GM03348 (cell line): Measurements from ENCODE around the gene ZSCAN16.
"Not testable (repeated sequence)": the region's sequence is repeated elsewhere in the genome, so short reads cannot be mapped to it uniquely, and the experiment has no call there.

Experiments
- DNase-seq: peaks from one replicate; pipeline ENCODE4 v3.0.0; 2012; ENCODE audit warnings: low spot score

ZSCAN16 gene

GRCh38 chr6:28124350-28124970, at the start of gene ZSCAN16:
TSS of gene ZSCAN16 (plus strand) at chr6:28124609. CDS start at chr6:28125444, 835 bp downstream.
- DNase-seq: peak; percentile 91

GRCh38 chr6:28078050-28078449, 46.4 kb upstream of the ZSCAN16 start:
- DNase-seq: no peak

GRCh38 chr6:28078836-28079235, 45.6 kb upstream of the ZSCAN16 start:
- DNase-seq: no peak

DNA sequence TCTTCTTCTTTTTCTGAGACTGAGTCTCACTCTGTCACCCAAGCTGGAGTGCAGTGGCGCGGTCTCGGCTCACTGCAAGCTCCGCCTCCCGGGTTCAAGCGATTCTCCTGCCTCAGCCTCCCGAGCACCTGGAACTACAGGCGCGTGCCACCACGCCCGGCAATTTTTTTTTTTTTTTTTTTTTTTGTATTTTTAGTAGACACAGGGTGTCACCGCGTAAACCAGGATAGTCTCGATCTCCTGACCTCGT, 44.1 kb upstream of the ZSCAN16 start, which contains the start of gene ZNF165:
ZNF165 (plus strand) TSS at position 188 of the 250 bp plus-strand sequence. CDS start 4,913 bp downstream, outside the sequence.
- DNase-seq: not testable (repeated sequence)

- peak; percentile 94 for DNase-seq
Measured at GRCh38 chr6:28080631-28081485, 43.6 kb upstream of the ZSCAN16 start.

DNA sequence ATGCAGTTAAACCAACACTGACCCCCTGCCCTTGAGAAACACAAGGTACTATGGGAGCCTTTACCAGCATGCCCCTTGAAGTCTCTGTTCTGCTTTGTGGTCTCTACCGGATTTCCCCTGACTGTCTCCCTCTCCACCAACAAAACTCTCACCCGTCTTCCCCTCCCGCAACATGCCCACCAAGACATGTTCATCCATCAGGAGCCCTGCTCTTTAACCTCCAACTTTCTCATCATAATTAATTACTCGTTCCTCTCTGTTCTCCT, 43.0 kb upstream of the ZSCAN16 start:
- DNase-seq: peak; percentile 6

GRCh38 chr6:28082939-28083338, 41.5 kb upstream of the ZSCAN16 start:
- no peak for DNase-seq

- DNase-seq: no peak
Measured at GRCh38 chr6:28089054-28089453, 35.4 kb upstream of the ZSCAN16 start.

GRCh38 chr6:28090917-28091586, 33.4 kb upstream of the ZSCAN16 start:
- peak; percentile 42 for DNase-seq

GRCh38 chr6:28102222-28102621, 22.2 kb upstream of the ZSCAN16 start:
- DNase-seq: not testable (repeated sequence)

- DNase-seq: not testable (repeated sequence)
Measured at GRCh38 chr6:28102699-28103098, 21.7 kb upstream of the ZSCAN16 start.

DNA sequence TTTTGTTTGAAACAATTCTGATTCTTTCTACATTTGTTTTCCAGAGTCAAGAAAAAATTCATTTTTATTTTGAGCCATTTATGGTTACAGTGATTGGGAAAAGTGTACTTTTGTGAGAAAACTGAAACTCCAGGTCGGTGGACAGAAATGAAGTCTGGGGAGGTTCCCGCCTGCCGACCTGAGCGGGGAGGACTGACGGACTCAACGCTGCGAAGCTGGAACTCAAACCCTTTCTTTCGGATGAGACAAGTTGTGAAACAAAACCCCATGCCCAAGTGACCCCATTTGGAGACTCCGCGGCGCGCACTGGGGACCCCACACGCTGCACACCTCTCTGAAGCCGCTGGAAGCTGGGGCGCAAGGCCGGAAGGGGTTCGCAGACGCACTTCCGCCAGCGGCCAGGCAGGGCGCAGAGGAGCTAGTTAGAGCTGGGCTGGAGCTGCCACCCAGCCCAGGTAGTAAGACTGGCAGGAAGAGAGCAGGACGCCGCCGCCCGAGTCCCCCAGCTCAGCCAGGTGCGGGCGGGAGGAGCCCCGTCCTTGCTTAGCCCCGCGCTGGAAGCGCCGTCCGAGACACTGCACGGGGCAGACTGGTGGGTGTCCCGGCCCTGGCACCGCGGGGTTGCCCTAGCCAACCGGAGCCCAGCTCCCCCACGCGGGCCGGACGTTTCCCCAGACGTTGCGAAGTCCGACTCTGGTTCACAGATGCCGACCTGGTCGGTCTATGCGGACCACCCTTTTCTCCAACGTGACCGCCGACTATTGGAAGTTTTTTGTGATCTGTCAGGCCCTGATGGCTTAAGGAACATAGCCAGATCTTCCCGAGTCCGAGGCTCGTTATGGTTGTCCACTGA, 19.8 kb upstream of the ZSCAN16 start:
- DNase-seq: peak; percentile 93

GRCh38 chr6:28105245-28105639, 19.2 kb upstream of the ZSCAN16 start:
- DNase-seq: peak; percentile 28

DNA sequence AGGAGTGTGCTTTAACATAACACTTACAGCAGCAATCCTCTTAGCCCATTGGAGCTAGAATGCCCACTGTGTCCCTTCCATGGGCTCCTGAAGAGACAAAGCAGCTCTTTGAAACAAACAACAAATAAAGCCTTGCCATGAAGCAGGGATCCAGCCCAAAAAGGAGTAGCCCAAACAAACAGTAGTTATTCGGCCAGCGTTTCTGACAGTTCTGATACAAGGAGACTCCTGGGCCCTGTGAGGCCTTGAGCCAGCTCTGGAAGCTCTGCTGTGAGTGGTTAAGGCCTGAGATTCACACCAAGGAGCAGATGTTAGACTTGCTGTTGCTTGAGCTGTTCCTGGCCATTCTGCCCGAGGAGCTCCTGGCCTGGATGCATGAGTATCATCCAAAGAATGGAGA, 16.9 kb upstream of the ZSCAN16 start:
- DNase-seq: no peak

- DNase-seq: no peak
Measured at GRCh38 chr6:28111964-28112363, 12.4 kb upstream of the ZSCAN16 start.

DNA sequence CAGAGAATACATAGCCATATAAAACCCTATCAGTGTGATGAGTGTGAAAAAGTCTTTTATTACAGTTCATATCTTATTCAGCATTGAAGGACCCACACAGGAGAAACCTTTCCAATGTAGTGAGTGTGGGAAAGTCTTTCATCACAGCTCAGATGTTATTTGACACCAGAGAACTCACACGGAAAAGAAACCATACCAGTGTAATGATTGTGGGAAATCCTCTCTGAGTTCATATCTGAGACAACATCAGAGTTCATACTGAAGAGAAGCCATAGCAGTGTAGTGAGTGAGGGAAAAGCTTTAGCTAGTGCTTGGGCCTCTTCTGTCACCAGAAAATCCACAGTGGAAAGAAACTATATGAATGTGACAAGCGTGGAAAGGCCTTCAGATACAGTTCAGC, 8.6 kb upstream of the ZSCAN16 start:
- DNase-seq: no peak

GRCh38 chr6:28117386-28118050, 6.9 kb upstream of the ZSCAN16 start:
- no peak for DNase-seq

DNA sequence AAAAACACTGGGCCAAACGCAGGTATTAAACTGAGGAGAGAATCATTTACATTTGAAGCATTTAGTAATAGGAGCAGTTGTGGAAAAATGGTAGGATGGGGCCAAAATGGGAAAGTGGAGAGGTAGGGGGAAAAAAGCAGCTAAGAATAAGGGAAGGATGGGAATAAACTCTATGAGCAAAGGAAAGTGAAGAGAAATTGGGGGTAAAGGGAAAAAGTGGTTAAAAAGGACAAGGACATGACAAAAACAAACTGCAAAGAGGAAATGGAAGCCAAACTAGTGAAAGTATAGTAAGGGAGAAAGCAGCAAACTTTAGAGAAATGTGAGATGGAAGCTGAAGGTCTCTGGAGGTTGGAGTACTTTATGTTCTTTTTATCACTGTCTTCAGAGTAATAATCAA, 6.2 kb upstream of the ZSCAN16 start:
- DNase-seq: no peak

GRCh38 chr6:28121876-28122275, 2.5 kb upstream of the ZSCAN16 start:
- no peak for DNase-seq

DNA sequence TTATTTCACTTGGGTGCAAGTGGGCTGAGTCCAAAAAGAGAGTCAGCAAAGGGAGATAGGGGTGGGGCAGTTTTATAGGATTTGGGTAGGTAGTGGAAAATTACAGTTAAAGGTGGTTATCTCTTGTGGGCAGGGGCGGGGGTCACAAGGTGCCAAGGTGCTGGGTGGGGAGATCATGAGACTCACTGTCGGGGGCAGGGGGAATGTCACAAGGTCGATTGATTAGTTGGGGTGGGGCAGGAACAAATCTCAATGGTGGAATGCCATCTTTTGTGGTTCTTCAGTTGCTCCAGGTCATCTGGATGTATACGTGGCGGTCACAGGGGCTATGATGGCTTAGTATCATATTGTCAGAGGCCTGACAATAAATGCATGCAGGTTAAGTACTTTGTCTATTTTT, 2.1 kb upstream of the ZSCAN16 start:
- DNase-seq: not testable (repeated sequence)

DNA sequence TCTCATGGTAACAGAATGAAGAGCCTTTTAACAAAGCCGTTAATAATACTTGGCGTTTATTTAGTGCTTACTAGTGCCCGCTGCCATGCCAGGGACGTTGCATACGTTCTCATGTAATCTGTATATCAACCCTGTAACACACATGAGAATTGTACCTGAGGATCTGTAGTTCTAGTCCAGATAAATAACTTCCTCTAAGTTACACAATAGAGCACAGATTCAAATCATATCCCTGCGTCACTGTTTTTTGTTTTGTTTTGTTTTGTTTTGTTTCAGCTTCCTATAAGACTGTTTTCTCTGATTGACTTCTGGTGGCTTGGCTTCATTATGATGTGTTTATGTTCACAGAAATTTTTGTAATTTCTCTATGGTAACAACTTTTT, 553 bp downstream of the ZSCAN16 start:
- no peak for DNase-seq

- DNase-seq: no peak
Measured at GRCh38 chr6:28125401-28125800, 992 bp downstream of the ZSCAN16 start.
